PFSK-1 (cell line): ENCODE results near the gene METTL1.

ENCODE experiments used
- FOXP2 ChIP-seq: optimal IDR thresholded peaks from 2 replicates; pipeline ENCODE3; 2011; ENCODE audit warnings: borderline replicate concordance, control low read depth, inconsistent platforms; ENCODE audit not compliant: insufficient read depth; ENCODE audit errors: extremely low read length, extremely low read depth
- POLR2AphosphoS5 ChIP-seq: IDR thresholded peaks from 2 replicates; pipeline ENCODE4 v1.6.1; 2012; ENCODE audit warnings: low read depth, mild to moderate bottlenecking, control low read depth, low read length, moderate library complexity
- REST ChIP-seq, 2 experiments: IDR thresholded peaks; 2 replicates each; pipeline versions ENCODE4 v1.6.1 to v1.8.0; 2011 to 2012; ENCODE audit warnings: low read depth in 2 of 2, low read length in 2 of 2, control low read depth in 1 of 2, inconsistent platforms in 1 of 2, mild to moderate bottlenecking in 1 of 2, moderate library complexity in 1 of 2; ENCODE audit not compliant: insufficient read depth in 1 of 2
- SIN3A ChIP-seq: IDR thresholded peaks from 2 replicates; pipeline ENCODE4 v1.6.1; 2012; ENCODE audit warnings: mild to moderate bottlenecking, low read length, moderate library complexity, borderline replicate concordance; ENCODE audit not compliant: insufficient read depth
- TAF1 ChIP-seq: IDR thresholded peaks from 2 replicates; pipeline ENCODE4 v1.6.1; 2012; ENCODE audit warnings: low read length, control low read depth, borderline replicate concordance; ENCODE audit not compliant: insufficient read depth

The METTL1 gene

GRCh38 chr12:57757771-57758170 is 14.1 kb downstream of the METTL1 start:
- TF ChIP-seq REST (IDR thresholded peaks at IDR 0.05; ENCODE audit: insufficient read depth in 1 of 2, low read depth in 2 of 2, low read length in 2 of 2) (no peak), FOXP2 (no peak)

GRCh38 chr12:57756406-57757341 is 15.2 kb downstream of the METTL1 start:
- TF ChIP-seq REST (IDR thresholded peaks at IDR 0.05; ENCODE audit: insufficient read depth in 1 of 2, low read depth in 2 of 2, low read length in 2 of 2) (no peak), TAF1 (no peak), FOXP2 (no peak), SIN3A (no peak), POLR2AphosphoS5 (no peak)

- TF ChIP-seq SIN3A = no peak
- TF ChIP-seq REST (IDR thresholded peaks at IDR 0.05; ENCODE audit: insufficient read depth in 1 of 2, low read depth in 2 of 2, low read length in 2 of 2) = no peak
- no peak for TF ChIP-seq FOXP2
- no peak for TF ChIP-seq TAF1
- TF ChIP-seq POLR2AphosphoS5 = no peak
Observed at GRCh38 chr12:57755454-57756372, 16.2 kb downstream of the METTL1 start.

- no peak for TF ChIP-seq SIN3A
- TF ChIP-seq REST (IDR thresholded peaks at IDR 0.05; ENCODE audit: insufficient read depth in 1 of 2, low read depth in 2 of 2, low read length in 2 of 2) = no peak
- TF ChIP-seq FOXP2 = no peak
- TF ChIP-seq POLR2AphosphoS5 = no peak
- no peak for TF ChIP-seq TAF1
Observed at GRCh38 chr12:57755194-57755453, 16.8 kb downstream of the METTL1 start.
